A673 (cell line): Measurements from ENCODE around the gene HRC.

ENCODE experiments used
- CTCF ChIP-seq: fragments of 300-800, 200-600 bp; sonication (generic); conservative IDR thresholded peaks from 2 replicates; pipeline ENCODE4 v1.5.1; 2017; ENCODE audit warnings: low read depth, mild to moderate bottlenecking, antibody characterized with exemption, low read length, moderate library complexity, mixed read lengths
- EZH2 ChIP-seq: fragments of 200-600 bp; sonication (generic); IDR thresholded peaks from 2 replicates; pipeline ENCODE4 v1.6.1; 2017; ENCODE audit warnings: borderline replicate concordance, low read depth, mild to moderate bottlenecking, mixed read lengths, antibody characterized with exemption, low read length; ENCODE audit not compliant: poor library complexity, severe bottlenecking

GRCh38 chr19:49117677-49118564, 37.3 kb downstream of the HRC start:
- TF ChIP-seq CTCF (no peak), EZH2 (no peak)
